DMS53 treated with DMSO at 0.1 percent for 48 hours (cell line): ENCODE results near the gene CYP2C9.
A peak's percentile ranks its signal among the peaks of the same experiment; 100 is the strongest.

Experiments
- DNase-seq: peaks from one replicate; lab custom pipeline; 2025; ENCODE audit not compliant: unreplicated experiment; lab: John Stamatoyannopoulos, UW

CYP2C9 gene

DNA sequence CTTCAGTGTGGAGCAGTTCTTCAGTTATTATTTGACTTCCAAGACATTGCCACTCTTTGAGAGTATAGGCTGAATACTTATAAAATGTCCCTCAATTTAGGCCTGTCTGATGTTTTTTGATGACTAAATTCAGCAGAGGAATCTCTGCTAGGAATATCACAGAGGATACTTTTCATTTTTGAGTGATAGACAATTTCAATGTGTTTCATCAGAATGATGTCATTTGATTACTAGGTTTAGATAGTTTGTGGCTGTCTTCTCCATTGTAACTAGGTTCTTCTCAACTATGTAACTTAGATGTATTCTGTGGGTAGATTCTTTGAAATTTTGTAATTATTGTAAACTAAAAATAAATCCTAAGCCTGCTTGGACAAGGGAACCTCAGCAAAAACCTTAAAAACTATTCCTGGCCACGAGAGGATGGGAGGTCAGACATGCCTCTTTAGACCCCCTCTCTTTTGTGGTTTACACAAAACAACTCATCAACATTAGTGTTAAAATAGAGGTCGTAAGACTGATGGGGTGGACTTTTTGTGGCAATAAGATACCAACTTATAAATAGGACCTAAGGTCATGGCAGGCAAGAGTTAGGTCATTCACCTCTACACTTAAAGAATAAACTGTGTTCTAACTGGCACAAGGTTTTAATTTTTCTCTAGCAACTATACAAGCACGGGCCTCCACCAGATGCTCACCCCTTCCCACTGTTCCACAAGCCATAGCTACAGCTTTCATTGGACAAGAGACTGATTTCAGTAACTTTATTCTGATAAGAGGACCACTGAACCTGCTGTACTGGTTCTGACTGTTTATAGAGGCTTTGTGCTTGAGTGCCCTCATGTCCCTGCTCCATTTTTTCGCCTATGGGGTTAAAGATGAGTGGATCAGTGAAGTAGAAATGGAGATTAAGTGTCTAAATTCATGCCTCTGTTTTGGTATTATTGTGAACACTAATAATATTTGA lies 97.2 kb downstream of the CYP2C9 start:
- DNase-seq: peak; percentile 89

DNA sequence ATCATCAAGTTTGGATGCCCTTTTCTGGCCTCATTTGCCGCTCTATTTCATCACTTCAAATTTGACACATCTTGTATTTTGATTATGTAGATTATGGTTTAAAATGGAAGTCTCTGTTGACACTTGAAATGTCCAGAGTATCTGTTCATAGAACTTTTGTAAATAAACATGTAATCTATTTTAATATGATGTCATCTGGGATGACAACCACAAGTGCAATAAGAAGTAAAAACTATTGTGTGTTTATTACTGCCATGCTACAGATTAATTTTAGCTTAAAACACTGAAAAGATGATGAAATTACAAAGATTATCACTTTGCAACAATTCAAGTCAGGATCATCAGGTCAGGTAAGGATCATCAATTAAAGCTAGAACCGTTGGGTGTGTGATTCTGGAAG lies 100.8 kb downstream of the CYP2C9 start:
- DNase-seq: no peak
